Regular cardiac myocyte (primary cell): ENCODE results near the gene PRMT7. TPM values are rescaled to one million over a fixed set of nuclear protein-coding genes. Genes with fewer than 3 reads are reported as not detected.

Source experiments
- total RNA-seq: library from RNA; depleted of rRNA; stranded (reverse); fragments of >200 nt; gene quantifications from 2 replicates; pipeline ENCODE4 v1.2.3, GENCODE V29; 2014

Gene PRMT7
- total RNA-seq, result 44.3 and 92.2 TPM in 2 replicates

GRCh38 chr16:68310774-68311511, at the start of gene PRMT7, which contains the start of gene SLC7A6OS:
Gene PRMT7 (plus strand): TSS chr16:68311019. CDS start chr16:68315980, 4,961 bp downstream.
Gene SLC7A6OS (minus strand): TSS chr16:68310946. CDS start chr16:68310926, 20 bp downstream.

DNA sequence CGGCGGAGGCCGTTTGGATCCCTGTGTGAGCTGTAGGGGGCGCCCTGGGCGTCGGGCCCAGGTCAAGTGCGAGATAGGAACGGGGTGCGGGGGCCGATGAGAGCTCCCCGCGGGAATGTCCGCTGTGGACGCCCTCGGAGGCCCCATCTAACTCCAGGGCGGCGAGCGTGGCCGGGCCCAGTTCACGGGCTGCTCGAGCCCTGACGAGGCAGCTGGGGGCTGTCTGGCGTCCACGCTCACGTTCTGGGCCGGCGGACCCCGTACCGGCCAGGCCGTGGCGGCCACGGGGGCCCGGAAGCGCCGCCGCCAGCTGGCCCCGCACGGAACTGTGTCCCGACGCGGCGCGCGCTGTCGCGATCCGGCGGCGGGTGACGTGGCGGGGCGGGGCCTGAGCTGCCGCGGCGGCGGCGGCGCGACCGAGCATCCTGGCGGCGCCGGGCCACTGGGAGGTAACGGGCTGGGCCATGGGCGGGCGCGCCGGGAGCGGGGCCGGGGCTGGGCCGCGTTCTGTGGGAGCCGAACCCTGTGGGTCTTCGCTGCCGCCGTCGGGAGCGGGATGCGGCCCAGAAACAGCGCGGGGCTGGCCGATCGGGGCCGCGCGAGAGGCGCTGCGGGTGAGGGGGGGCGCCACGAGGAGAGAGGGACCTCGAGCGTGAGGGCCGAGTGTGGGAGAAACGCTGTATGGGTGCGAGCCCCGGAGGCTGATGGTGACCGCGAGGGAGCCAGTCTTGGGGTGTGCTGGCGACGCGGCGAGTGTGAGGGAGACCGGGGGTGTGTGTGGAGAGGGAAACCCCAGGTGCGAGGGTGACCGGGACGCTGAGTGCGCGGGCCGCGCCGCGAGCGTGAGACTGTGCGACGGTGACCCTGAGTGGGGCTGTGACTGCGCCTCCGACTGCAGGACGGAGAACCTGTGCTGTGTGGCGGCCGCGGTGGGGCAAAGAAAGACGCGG, 46.4 kb upstream of the PRMT7 start, which contains the start of gene SLC7A6:
TSS of gene SLC7A6 (plus strand) at position 399 of the 950 bp plus-strand sequence. CDS start 10,201 bp downstream, outside the sequence.

Other genes starting within 250 kb of the PRMT7 start
- 9.2 and 12.1 TPM in 2 replicates for gene NFATC3, start 225.6 kb upstream of the PRMT7 start, total RNA-seq
- gene ESRP2, start 74.9 kb upstream of the PRMT7 start, total RNA-seq, result under 0.01 and 0.28 TPM in 2 replicates
- gene PLA2G15, start 65.6 kb upstream of the PRMT7 start, total RNA-seq, result 22.8 and 40.9 TPM in 2 replicates
- 16.6 and 20.5 TPM in 2 replicates for gene SLC7A6, start 46.5 kb upstream of the PRMT7 start, total RNA-seq
- gene SLC7A6OS, start 73 bp upstream of the PRMT7 start, total RNA-seq, result 9.9 and 10.9 TPM in 2 replicates
- under 0.01 and 0.19 TPM in 2 replicates for gene SMPD3, start 137.5 kb downstream of the PRMT7 start, total RNA-seq
- gene ZFP90, start 228.3 kb downstream of the PRMT7 start, total RNA-seq, result 19.9 and 36.1 TPM in 2 replicates